Measurements from ENCODE around the gene CTIF.

Gene CTIF

DNA sequence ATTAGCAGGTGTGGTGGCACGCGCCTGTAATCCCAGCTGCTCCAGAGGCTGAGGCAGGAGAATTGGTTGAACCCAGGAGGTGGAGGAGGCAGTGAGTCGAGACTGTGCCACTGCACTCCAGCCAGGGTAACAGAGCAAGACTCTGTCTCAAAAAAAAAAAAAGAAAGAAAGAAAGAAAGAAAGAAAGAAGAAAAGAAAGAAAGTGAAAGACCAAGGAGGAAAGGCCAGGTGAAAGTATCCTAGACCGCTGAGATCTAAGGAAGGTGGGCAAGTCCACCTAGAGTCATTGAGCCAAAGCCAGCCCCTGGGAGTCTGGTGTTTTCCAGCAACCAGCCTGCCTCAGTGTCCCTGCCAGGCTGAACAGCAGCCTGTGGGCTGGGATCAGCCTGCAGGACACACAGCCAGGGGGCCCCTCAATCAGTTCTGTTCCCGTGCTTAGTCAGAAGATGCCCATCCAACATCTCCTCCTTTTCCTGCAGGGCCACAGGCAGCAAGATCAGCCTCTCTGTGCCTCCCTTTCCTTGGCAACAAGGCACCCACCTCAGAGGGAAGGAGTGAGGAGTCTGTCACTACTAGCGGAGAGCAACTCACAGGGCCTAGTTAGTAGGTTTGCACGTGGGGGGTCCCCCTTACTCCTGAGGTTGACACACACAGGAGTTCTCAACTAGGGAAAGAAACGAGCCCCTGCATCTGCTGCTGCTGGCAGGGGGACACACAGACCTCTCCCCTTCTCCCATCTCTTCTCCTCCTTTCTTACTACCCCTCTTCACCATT, 347.9 kb downstream of the CTIF start:
- DNase-seq (ENCODE audit: low spot score): no peak

DNA sequence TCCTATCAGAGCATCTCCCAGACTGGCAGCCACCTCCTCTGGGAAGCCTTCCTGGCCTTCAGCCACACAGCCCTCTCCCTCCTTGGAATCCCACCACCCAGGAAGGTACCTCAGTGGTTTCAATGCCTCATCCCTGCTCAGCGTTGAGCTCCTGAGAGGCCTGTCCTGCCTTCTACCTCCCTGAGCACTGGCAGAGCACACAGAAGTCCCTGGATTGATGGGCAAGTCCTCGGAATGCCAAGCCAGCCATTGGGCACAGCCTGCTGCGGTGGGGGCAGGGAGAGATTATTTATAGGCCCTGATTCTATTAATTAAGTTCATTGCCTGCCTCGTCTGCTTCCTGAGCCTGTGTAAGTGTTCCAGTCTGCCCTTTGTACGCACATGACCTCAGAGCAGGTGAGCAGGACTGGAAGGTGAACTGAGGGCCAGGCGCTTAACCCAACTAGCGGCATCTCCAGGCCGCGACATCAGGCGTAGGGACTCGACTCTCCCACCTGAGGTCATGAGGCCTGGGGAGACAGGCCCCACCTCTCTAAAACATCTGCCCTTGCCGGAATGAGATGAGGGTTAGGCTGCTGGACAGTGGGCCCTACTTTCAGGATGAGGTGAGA, 348.6 kb downstream of the CTIF start:
- DNase-seq (ENCODE audit: low spot score): no peak

GRCh38 chr18:48887905-48888772, 349.3 kb downstream of the CTIF start:
- DNase-seq (ENCODE audit: low spot score): no peak

GRCh38 chr18:48888773-48889080, 349.9 kb downstream of the CTIF start:
- DNase-seq (ENCODE audit: low spot score): no peak

DNA sequence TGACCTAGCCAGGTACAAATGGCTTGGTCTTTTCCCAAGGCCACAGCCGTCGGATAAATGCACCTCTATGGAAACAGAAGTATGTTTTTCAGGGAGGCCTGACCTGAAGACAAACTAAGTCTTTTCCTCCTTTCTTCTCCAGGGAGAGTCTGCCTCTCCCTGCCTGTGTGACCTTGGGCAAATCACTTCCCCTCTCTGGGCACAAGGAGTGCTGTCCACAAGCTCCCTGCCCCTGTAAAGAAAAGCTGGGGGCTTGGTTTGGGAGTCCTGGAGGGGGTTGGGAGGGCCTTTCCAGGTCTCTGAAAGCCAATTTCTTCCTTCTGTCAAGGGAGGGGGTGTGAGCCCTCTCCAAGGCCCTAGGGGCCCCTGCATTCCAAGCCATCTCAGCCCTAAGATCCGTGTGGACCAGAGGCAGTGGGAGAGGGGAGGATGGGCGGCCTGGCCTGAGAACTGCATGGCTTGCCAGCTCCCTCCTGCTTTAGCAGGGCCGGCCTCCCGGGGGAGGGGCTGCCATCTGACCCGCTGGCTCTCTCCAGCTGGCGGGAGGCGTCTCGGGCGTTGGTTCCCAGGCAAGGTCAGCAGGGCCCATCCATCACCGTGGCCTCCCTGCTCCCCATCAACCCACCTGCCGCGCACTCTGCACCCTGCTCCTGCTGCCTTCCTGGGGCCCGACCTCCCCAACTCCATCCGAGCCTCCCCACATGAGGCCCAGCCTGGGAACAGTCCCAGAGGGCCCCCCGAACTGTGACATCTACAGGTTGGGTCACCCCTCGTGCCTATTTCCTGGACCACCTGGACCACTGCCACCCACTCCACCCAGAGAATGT, 350.5 kb downstream of the CTIF start:
- no peak for DNase-seq (ENCODE audit: low spot score)

GRCh38 chr18:48889981-48890762, 351.3 kb downstream of the CTIF start:
- DNase-seq (ENCODE audit: low spot score): no peak

- DNase-seq (ENCODE audit: low spot score): no peak
These were observed 352.9 kb downstream of the CTIF start for GRCh38 chr18:48891721-48892120.

- no peak for DNase-seq (ENCODE audit: low spot score)
These were observed 353.5 kb downstream of the CTIF start for GRCh38 chr18:48892146-48892855.

GRCh38 chr18:48893061-48893607, 354.3 kb downstream of the CTIF start:
- DNase-seq (ENCODE audit: low spot score): no peak

DNA sequence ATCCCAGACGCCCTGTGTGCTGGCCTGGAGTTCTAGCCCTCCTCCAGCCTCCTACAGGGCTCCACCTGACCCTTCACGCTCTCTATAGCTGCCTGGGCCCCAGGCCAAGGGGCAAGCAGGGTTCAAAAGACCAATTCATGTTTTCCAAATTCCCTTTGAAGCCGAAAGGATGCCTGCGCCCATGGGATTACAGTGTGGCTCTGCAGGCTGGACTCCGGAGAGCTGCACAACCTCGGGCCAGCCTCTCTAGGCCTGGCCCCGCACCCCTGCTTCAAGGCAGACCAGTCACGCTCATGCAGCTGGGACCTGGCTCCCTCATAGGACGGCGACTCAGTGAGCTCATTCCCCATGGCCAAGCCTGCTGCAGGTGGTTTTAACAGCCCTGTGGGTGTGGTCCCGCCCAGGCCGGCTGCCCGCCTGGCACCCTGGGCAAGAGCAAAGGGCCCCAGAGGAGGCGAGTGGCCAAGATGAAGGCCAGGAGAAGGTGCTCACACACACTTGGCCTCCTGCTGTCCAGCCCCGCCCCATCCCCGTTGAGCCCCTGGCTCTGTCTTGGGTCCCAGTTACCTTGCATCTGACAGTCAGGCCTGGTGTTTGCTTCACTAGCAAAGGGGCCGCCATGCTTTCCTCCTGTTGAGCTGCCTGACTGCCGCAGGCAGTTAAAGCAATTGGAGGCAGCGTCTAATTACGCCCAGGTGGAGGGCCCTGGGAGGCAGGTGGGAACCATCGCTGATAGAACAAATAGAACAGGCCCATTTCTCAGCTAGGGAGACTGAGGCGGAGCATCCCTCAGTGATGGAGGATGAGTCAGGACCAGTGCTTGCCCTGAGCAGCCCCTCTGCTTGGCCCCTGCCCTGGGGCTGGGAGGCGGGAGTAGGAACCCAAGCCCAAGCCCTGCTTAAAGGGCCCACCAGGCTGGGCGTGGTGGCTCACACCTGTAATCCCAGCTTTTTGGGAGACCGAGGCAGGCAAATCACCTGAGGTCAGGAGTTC, 355.1 kb downstream of the CTIF start:
- no peak for DNase-seq (ENCODE audit: low spot score)

DNA sequence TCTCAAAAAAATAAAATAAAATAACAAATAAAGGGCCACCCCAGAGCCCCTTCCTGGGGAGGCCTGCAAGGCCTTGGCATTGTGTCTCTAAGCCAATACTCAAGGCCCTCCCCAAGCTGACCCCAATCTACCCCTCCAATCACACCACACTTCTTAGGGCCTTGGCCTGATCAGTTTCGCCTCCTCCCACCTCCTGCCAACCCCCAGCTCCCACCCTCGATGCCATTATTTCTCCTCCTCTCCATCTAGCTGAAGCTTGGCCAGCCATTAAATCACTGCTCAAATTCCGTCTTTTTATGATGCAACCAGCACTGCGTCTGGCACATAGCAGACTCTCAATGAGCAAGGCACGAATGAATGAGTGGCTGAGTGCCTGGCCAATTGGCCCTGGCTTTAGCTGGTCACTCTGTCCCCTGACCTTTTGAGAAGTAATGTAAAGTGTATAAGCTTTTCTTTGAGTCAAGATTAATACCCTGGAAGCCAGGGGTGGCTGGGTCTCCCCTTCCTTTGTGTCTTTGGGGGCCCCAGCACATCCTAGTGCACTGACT, 356.0 kb downstream of the CTIF start:
- no peak for DNase-seq (ENCODE audit: low spot score)

- no peak for DNase-seq (ENCODE audit: low spot score)
These were observed 357.6 kb downstream of the CTIF start for GRCh38 chr18:48896326-48896874.

DNA sequence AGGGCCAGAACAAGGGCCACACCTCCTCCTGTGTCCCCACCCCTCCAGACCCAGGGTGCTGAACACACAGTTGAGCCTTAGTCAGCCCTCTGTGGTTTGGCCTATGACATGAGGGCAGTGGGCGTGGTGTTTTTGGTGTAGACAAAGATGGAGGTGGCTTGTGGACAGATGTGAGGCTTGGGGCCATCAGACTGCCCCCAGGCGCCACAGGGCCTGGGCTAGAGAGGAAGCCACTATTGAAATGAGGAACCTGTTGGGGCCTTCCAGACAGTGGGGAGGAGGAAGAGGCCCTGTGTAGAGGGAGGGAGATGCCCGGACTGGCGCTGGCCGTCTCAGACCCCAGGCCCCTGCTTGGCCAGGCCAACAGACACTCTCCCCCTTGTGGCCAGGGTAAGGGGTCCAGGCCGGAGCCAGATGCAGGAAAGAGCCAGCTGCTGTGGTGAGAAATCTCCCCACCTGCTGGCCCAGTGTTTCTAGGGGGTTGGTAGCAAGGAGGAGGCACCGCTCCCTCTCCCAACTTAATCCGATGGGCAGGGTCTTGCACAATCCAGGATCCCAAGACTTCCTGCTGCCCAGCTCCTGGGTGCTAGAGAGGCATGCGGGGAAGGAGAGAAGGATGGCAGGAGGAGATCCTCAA, 358.2 kb downstream of the CTIF start:
- DNase-seq (ENCODE audit: low spot score): no peak

DNA sequence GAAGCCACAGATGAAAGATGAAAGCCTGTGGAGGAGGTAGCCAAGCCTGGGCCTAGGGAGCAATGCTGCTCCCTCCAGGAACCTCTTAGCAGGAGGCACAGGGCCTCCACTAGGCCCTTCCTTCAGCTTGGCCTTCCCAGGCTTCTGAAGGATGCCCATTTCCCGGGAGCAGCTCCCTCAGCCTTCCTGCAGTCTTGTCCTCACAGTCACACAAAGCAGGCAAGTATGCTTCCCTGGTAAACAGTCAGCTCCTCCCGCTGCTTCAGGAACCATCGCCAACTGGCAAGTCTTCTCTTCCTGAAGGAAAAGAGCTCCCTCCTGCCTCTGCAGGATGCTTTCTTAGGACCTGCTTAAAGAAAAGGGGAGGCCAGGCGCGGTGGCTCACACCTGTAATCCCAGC, 358.7 kb downstream of the CTIF start:
- DNase-seq (ENCODE audit: low spot score): no peak

- no peak for DNase-seq (ENCODE audit: low spot score)
These were observed 359.7 kb downstream of the CTIF start for GRCh38 chr18:48898521-48898920.

GRCh38 chr18:48899558-48900174, 360.8 kb downstream of the CTIF start:
- no peak for DNase-seq (ENCODE audit: low spot score)

GRCh38 chr18:48900469-48900868, 361.6 kb downstream of the CTIF start:
- no peak for DNase-seq (ENCODE audit: low spot score)
